ENCODE measurements around the gene VWA2.
A peak's percentile ranks its signal among the peaks of the same experiment; 100 is the strongest.

The VWA2 gene

DNA sequence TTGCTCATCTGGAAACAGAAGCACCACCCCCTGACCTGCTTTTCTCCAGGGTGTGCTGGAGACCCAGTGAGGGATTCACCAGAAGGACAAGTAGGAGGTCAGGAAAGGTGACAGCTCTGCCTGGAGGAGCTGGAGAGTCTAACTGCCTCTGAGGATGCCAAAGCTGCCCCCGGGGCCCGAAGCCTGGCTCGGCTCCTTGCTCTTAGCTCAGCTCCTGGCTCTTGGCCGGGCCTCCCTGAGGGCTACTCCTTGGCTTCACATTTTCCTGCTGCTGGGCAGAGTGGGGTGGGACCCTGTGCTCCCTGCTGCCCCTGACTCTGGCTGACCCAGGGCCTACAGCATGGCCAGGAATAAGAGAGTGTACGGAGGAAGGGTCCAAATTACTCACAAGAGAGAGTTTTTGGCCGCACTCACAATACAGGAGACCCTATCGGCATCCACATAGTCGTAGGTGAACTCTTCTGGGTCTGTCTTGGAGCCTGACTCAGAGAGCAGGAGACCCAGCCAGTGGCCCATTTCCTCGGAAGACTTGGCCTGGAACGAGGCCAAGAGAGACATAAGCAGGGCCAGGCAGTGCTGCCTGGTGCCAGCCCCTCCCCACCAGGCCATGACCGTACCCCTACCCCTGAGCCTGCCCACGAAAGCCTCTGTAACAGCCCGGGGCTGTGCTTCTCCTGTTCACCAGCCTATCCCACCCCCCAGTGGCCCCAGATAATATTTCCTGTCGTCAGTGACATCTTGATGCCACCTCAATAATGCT, 63.1 kb downstream of the VWA2 start:
- Histone ChIP-seq H3K27ac (no peak overlapping the region), H3K9ac (no peak overlapping the region), H3K9me3 (ENCODE audit: control insufficient read depth, low read length) (no peaks in the 10 kb centered on the region), H3K36me3 (ENCODE audit: control insufficient read depth, insufficient read depth, low read length) (no peaks in the 10 kb centered on the region), H2AFZ (no peak overlapping the region), H3K4me2 (ENCODE audit: low read length) (no peak overlapping the region), H3K4me1 (peaks cover 17% of the 10 kb centered on the region), H3K4me3 (ENCODE audit: low read depth, low read length) (no peak overlapping the region), H3K27me3 (ENCODE audit: control insufficient read depth, insufficient read depth, low read length) (no peaks in the 10 kb centered on the region), H3K79me2 (peaks cover 5% of the 10 kb centered on the region)
- TF ChIP-seq CTCF (IDR thresholded peaks at IDR 0.05): no peak

DNA sequence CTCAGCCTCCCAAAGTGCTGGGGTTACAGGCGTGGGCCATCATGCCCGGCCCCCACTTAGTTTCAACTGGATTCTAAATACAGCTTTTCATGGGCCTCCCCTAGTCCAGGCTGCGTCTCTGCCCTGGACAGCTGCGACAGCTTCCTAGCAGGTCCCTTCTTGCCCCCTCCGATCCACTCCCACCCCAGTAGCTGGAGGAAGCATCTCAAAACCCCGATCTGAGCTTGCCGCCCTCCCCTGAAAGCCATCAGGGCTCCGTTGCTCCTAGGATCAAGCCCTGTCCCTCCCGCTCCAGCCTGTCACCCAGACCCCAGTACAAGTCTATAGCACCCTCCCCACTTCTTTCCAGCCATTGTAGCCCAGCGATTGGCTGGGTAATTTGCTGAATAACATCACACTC, 64.5 kb downstream of the VWA2 start:
- TF ChIP-seq CTCF (IDR thresholded peaks at IDR 0.05): no peak
- Histone ChIP-seq H3K4me3 (ENCODE audit: low read depth, low read length) (no peak overlapping the region), H3K27ac (peak overlapping the region; percentile 55), H3K4me2 (ENCODE audit: low read length) (no peak overlapping the region), H3K9me3 (ENCODE audit: control insufficient read depth, low read length) (no peaks in the 10 kb centered on the region), H2AFZ (no peak overlapping the region), H3K27me3 (ENCODE audit: control insufficient read depth, insufficient read depth, low read length) (no peaks in the 10 kb centered on the region), H3K36me3 (ENCODE audit: control insufficient read depth, insufficient read depth, low read length) (no peaks in the 10 kb centered on the region), H3K9ac (no peak overlapping the region), H3K79me2 (peaks cover 5% of the 10 kb centered on the region), H3K4me1 (peaks cover 29% of the 10 kb centered on the region)

DNA sequence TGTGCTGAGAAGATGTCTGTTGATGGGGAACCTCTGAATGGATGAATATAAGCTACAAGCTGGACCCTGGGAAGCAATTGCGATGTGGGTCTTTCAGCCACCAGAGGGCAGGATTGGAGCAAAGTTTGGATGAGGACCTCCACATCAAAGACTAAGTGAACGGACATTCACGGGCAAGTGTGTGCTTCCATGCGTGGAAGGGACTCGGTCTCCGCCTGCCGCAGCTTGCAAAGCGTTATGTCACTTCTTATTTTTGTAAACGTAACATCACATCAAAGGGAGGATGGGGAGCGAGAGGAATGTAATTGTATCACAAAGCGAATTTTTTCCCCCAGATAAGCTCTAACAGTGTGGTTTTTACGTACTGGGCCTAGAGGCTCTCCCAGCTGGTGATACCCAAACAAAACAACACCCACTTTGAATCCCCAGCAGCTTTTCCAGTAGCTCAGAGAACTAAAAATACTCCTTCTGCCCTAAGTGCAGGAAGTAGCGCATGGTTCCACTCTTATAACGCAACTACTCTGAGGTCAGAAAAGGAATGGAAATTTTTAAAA, 65.0 kb downstream of the VWA2 start:
- H3K4me1 ChIP-seq: peaks cover 33% of the 10 kb centered on the region
- H2AFZ ChIP-seq: no peak overlapping the region
- no peaks in the 10 kb centered on the region for H3K9me3 ChIP-seq (ENCODE audit: control insufficient read depth, low read length)
- H3K4me2 ChIP-seq (ENCODE audit: low read length): peak overlapping the region; percentile 18
- H3K4me3 ChIP-seq (ENCODE audit: low read depth, low read length): peak overlapping the region; percentile 6
- H3K79me2 ChIP-seq: peaks cover 5% of the 10 kb centered on the region
- TF ChIP-seq CTCF (IDR thresholded peaks at IDR 0.05): peak; percentile 88
- no peak overlapping the region for H3K9ac ChIP-seq
- peak overlapping the region; percentile 55 for H3K27ac ChIP-seq
- H3K27me3 ChIP-seq (ENCODE audit: control insufficient read depth, insufficient read depth, low read length): no peaks in the 10 kb centered on the region
- H3K36me3 ChIP-seq (ENCODE audit: control insufficient read depth, insufficient read depth, low read length): no peaks in the 10 kb centered on the region

- peak overlapping the region; percentile 55 for H3K27ac ChIP-seq
- no peaks in the 10 kb centered on the region for H3K27me3 ChIP-seq (ENCODE audit: control insufficient read depth, insufficient read depth, low read length)
- H3K79me2 ChIP-seq: peaks cover 5% of the 10 kb centered on the region
- peak overlapping the region; percentile 18 for H3K4me2 ChIP-seq (ENCODE audit: low read length)
- peaks cover 33% of the 10 kb centered on the region for H3K4me1 ChIP-seq
- H3K9ac ChIP-seq: no peak overlapping the region
- no peak overlapping the region for H3K4me3 ChIP-seq (ENCODE audit: low read depth, low read length)
- H3K36me3 ChIP-seq (ENCODE audit: control insufficient read depth, insufficient read depth, low read length): no peaks in the 10 kb centered on the region
- H2AFZ ChIP-seq: no peak overlapping the region
- TF ChIP-seq CTCF (IDR thresholded peaks at IDR 0.05): peak; percentile 44
- H3K9me3 ChIP-seq (ENCODE audit: control insufficient read depth, low read length): no peaks in the 10 kb centered on the region
Observed at GRCh38 chr10:114304571-114305421, 65.7 kb downstream of the VWA2 start.
